ENCODE measurements around the gene JPH3.

The JPH3 gene

GRCh38 chr16:87602821-87603683 lies 744 bp downstream of the JPH3 start:
- no peak for DNase-seq

GRCh38 chr16:87603684-87604633 lies 1.7 kb downstream of the JPH3 start:
- no peak for DNase-seq

GRCh38 chr16:87604634-87605111 lies 2.4 kb downstream of the JPH3 start:
- DNase-seq = no peak

- DNase-seq = no peak
These were observed 4.9 kb downstream of the JPH3 start for GRCh38 chr16:87607223-87607622.

GRCh38 chr16:87607871-87608270 lies 5.6 kb downstream of the JPH3 start:
- no peak for DNase-seq

- DNase-seq = no peak
These were observed 6.2 kb downstream of the JPH3 start for GRCh38 chr16:87608400-87608985.

- DNase-seq = no peak
These were observed 7.7 kb downstream of the JPH3 start for GRCh38 chr16:87610026-87610425.

- no peak for DNase-seq
These were observed 9.1 kb downstream of the JPH3 start for GRCh38 chr16:87611456-87611855.

- no peak for DNase-seq
These were observed 11.7 kb downstream of the JPH3 start for GRCh38 chr16:87613961-87614360.

- DNase-seq = no peak
These were observed 13.3 kb downstream of the JPH3 start for GRCh38 chr16:87615621-87616041.

GRCh38 chr16:87616556-87616955 lies 14.2 kb downstream of the JPH3 start:
- no peak for DNase-seq

- DNase-seq = no peak
These were observed 15.9 kb downstream of the JPH3 start for GRCh38 chr16:87618216-87618615.

- peak; percentile 39 for DNase-seq
These were observed 17.3 kb downstream of the JPH3 start for GRCh38 chr16:87619360-87620200.

GRCh38 chr16:87620201-87620495 lies 17.8 kb downstream of the JPH3 start:
- no peak for DNase-seq

GRCh38 chr16:87621550-87621829 lies 19.2 kb downstream of the JPH3 start:
- no peak for DNase-seq

GRCh38 chr16:87621976-87622713 lies 19.8 kb downstream of the JPH3 start:
- no peak for DNase-seq

- DNase-seq = no peak
These were observed 20.5 kb downstream of the JPH3 start for GRCh38 chr16:87622756-87623319.

GRCh38 chr16:87625241-87625797 lies 23.0 kb downstream of the JPH3 start:
- DNase-seq = no peak

GRCh38 chr16:87626401-87626800 lies 24.1 kb downstream of the JPH3 start:
- DNase-seq = no peak

GRCh38 chr16:87626905-87627304 lies 24.6 kb downstream of the JPH3 start:
- no peak for DNase-seq

GRCh38 chr16:87627542-87628245 lies 25.4 kb downstream of the JPH3 start:
- no peak for DNase-seq
